Upper lobe of left lung (tissue), 4 donors: Measurements from ENCODE around the gene SRBD1.

Experiments
- CTCF ChIP-seq, 6 experiments: fragments of 450-650 bp in 4 of 6; fragments of 200-600 bp in 2 of 6; sonication (generic) in 2 of 6; IDR thresholded peaks; one replicate each; pipeline ENCODE4 v1.5.1; 2016 to 2019; ENCODE audit warnings: antibody characterized with exemption in 6 of 6
- EP300 ChIP-seq, 4 donors: sonication (generic); formaldehyde crosslinking; IDR thresholded peaks; one replicate each; pipeline ENCODE4 v1.5.1; 2017; ENCODE audit warnings: antibody characterized with exemption in 4 of 4, control low read depth in 2 of 4
- POLR2AphosphoS5 ChIP-seq, 2 donors: sonication (generic); formaldehyde crosslinking; IDR thresholded peaks; one replicate each; pipeline ENCODE4 v1.5.1; 2017; ENCODE audit warnings: antibody characterized with exemption in 2 of 2

GRCh38 chr2:45344502-45344901, 266.6 kb downstream of the SRBD1 start:
- TF ChIP-seq CTCF (IDR thresholded peaks at IDR 0.05) = no peak
- TF ChIP-seq EP300 (IDR thresholded peaks at IDR 0.05) = no peak
- TF ChIP-seq POLR2AphosphoS5 (IDR thresholded peaks at IDR 0.05) = no peak
